Stimulated activated CD4-positive, alpha-beta T cell treated with anti-CD3 and anti-CD28 coated beads, Interleukin-12 subunit alpha, Interleukin-12 subunit beta, amount 100 ng/mL, for 48 hours (primary cell): ENCODE data around the gene COMMD3.

Source experiments
- DNase-seq, 3 donors: peaks; one replicate each; pipeline ENCODE4 v3.0.0-alpha.2; 2020; ENCODE audit warnings: low read depth in 2 of 3, low spot score in 1 of 3

Gene COMMD3

DNA sequence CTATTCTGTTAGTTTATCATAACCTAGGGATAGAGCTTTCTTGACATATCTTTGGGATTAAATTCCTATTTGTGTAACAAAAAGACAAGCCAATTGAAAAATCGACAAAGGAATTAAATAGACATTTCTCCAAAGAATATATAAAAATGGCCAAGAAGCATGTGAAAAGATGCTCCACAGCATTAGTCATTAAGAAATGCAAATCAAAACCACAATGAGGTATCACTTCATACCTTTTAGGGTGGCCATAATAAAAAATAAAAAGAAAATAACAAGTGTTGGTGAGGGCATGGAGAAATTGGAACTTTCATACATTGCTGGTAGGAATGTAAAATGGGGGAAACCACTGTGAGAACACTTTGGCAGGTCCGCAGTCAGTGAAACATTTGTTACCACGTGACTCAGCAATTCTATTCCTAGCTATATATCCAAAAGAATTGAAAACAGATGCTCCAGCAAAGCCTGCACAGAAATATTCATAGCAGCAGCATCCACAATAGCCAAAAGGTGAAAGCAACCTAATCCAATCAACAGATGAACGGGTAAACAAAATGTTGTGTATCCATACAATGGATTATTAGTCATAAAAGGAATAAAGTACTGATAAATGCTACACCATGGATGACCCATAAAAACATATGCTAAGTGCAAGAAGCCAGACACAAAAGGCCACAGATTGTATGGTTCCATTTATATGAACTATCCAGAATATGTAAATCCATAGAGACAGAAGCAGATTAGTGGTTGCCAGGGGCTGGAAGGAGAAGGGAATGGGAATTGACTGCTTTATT is 49.7 kb downstream of the COMMD3 start:
- DNase-seq, result no peak

DNA sequence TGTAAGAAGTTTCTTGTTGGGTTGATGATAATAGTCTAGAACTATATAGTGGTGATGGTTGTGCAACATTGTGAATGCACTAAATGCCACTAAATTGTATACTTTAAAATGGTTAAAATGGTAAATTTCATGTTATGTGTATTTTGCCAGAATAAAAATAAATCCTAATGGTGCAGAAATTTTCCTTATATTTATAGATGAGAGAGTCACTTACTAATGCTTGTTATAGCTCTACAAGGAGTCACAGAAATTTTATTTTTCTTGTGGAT is 50.2 kb downstream of the COMMD3 start:
- no peak for DNase-seq

DNA sequence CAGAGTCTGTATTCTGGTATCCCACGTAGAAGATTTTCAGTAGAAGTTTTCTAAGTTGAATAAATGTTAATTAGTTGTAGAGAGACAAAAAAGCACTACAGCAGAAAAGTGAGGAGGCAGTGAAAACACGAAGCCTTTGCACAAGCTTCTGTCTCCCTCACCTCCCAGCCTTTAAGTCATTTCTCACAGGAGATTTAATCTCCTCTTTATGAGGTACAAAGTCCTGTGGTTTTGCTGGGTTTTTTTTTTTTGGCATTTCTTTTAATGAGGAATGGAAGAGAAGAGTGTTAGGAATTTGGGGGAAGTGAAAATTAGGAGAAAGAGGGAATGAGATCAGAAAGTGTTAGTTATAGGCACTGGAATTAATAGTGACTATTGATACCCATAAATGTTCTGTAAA is 50.6 kb downstream of the COMMD3 start:
- no peak for DNase-seq

DNA sequence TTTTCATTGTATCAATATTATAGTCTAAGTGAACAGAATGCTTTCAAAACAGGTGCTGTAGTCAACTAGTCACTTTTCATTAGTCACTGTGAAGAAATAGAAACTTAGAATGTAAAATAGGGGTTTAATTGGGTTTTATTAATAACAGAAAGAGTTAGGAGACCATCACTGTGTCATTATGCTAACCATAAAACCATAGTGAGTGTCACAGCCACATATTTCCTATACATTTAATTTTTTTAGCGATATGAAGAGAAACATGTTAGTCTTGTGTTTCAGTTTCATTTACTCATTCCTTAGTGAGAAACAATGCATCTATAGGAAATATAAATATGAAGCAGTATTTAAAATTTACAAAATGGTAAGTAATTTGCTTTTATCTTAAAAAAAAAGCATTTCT is 51.3 kb downstream of the COMMD3 start:
- no peak for DNase-seq

DNA sequence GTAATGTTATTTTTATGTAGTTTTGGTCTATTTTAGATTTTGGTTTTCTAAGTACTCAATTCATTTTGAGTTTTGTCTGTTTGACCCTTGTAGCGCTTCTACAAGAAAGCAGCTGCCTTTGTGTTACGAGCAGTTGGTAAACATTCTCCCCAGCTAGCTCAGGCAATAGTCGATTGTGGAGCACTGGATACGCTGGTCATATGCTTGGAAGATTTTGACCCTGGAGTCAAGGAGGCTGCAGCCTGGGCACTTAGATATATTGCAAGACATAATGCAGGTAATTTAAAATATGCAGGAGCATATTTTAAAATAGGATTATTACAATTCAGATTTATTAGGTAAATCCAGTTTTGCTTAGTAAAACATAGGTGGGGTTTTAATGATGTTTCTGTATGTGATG is 52.2 kb downstream of the COMMD3 start:
- DNase-seq, result no peak

DNA sequence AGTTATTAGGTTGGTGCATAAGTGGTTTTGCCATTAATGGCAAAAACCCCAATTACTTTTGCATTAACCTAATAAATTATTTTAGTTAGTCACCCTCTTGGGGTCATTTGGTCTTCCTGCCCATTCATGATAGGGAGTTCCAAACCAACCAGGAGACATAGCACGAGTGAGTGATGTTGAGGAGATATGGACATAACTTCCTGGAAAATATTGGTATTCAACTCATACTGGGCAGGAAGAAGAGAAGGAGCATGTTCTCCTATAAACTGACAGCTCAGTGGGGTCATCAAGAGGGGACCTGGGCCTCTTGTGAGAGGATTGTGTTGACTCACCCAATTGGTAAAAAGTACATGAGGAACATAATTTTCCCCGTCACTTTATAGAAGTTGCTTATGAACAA is 52.8 kb downstream of the COMMD3 start:
- no peak for DNase-seq

DNA sequence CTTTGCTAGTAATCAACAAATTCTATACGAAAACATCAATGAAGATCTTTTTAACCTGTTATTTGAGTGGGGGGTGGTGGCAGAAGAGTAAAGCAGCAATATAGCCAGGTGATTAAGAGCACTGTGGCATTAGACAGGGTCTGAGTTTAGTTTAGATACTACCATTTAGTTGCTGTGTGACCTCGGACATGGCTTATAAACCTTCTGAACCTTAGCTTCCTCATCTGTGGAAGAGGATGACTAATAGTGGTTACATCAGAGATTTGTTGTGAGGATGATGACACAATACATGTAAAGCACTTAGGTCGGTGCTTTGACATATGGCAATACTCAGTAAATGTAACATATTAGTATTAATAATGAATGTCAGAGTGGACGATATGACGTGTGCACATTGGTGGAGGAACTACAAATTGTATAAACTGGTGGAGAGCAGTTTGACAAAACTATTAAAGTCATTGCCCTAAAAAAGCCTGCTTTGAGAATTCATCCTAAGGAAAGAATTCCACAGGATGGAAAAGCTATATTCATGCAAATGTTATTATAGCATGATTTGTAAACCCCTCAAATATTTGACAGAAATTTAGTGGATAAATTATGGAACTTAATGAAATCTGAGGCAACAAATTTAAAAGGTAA is 53.4 kb downstream of the COMMD3 start:
- DNase-seq, result no peak
